HEK293T (cell line): ENCODE measurements around the gene GADD45A.
"Not testable (repeated sequence)": the region's sequence is repeated elsewhere in the genome, so short reads cannot be mapped to it uniquely, and the experiment has no call there.

Experiments used
- BHLHE40 ChIP-seq: fragments of 450-650 bp; IDR thresholded peaks from 2 replicates; pipeline ENCODE4 v1.6.1; 2016; ENCODE audit warnings: mild to moderate bottlenecking, moderate library complexity, borderline replicate concordance
- FOXA1 ChIP-seq: fragments of 450-650 bp; IDR thresholded peaks from 2 replicates; pipeline ENCODE4 v1.6.1; 2016; ENCODE audit warnings: mild to moderate bottlenecking
- FOXK2 ChIP-seq: fragments of 450-650 bp; IDR thresholded peaks from 2 replicates; pipeline ENCODE4 v1.6.1; 2016; ENCODE audit warnings: mild to moderate bottlenecking
- LEF1 ChIP-seq: fragments of 450-650 bp; IDR thresholded peaks from 2 replicates; pipeline ENCODE4 v1.6.1; 2017; ENCODE audit warnings: mild to moderate bottlenecking, borderline replicate concordance
- NFRKB ChIP-seq: fragments of 450-650 bp; IDR thresholded peaks from 2 replicates; pipeline ENCODE4 v1.6.1; 2016; ENCODE audit warnings: mild to moderate bottlenecking, moderate library complexity
- SP1 ChIP-seq: fragments of 450-650 bp; IDR thresholded peaks from 2 replicates; pipeline ENCODE4 v1.6.1; 2017
- SUZ12 ChIP-seq: fragments of 450-650 bp; IDR thresholded peaks from 2 replicates; pipeline ENCODE4 v1.6.1; 2016; ENCODE audit warnings: mild to moderate bottlenecking
- ZNF384 ChIP-seq: fragments of 450-650 bp; IDR thresholded peaks from 2 replicates; pipeline ENCODE4 v1.6.1; 2016

- TF ChIP-seq FOXA1, FOXK2, SP1, ZNF384, NFRKB, LEF1, BHLHE40, SUZ12: not testable (repeated sequence)
Observed at GRCh38 chr1:67730312-67730711, 45.3 kb downstream of the GADD45A start.
